ENCODE results near the gene AUTS2.

AUTS2 gene

GRCh38 chr7:70736715-70737460 lies 1138.6 kb downstream of the AUTS2 start:
- peak; percentile 95 for DNase-seq

GRCh38 chr7:70738151-70738885 lies 1140.0 kb downstream of the AUTS2 start:
- DNase-seq: peak; percentile 43

GRCh38 chr7:70739646-70740210 lies 1141.5 kb downstream of the AUTS2 start:
- DNase-seq: no peak

GRCh38 chr7:70741666-70742065 lies 1143.4 kb downstream of the AUTS2 start:
- no peak for DNase-seq

GRCh38 chr7:70743531-70744325 lies 1145.5 kb downstream of the AUTS2 start:
- DNase-seq: no peak

- no peak for DNase-seq
These were observed 1146.2 kb downstream of the AUTS2 start for GRCh38 chr7:70744492-70744891.

GRCh38 chr7:70749831-70750230 lies 1151.6 kb downstream of the AUTS2 start:
- DNase-seq: no peak

- DNase-seq: no peak
These were observed 1153.6 kb downstream of the AUTS2 start for GRCh38 chr7:70751895-70752294.

- DNase-seq: peak; percentile 79
These were observed 1154.5 kb downstream of the AUTS2 start for GRCh38 chr7:70752794-70753241.

- DNase-seq: no peak
These were observed 1158.5 kb downstream of the AUTS2 start for GRCh38 chr7:70756789-70757188.

- DNase-seq: peak; percentile 29
These were observed 1160.4 kb downstream of the AUTS2 start for GRCh38 chr7:70758646-70759045.

- DNase-seq: no peak
These were observed 1161.4 kb downstream of the AUTS2 start for GRCh38 chr7:70759674-70760073.

GRCh38 chr7:70761711-70762328 lies 1163.5 kb downstream of the AUTS2 start:
- no peak for DNase-seq

GRCh38 chr7:70762696-70763095 lies 1164.4 kb downstream of the AUTS2 start:
- no peak for DNase-seq

- no peak for DNase-seq
These were observed 1165.9 kb downstream of the AUTS2 start for GRCh38 chr7:70763961-70764691.

GRCh38 chr7:70764701-70765208 lies 1166.5 kb downstream of the AUTS2 start:
- DNase-seq: no peak

- no peak for DNase-seq
These were observed 1167.4 kb downstream of the AUTS2 start for GRCh38 chr7:70765651-70766050.

- DNase-seq: no peak
These were observed 1167.8 kb downstream of the AUTS2 start for GRCh38 chr7:70766109-70766508.

- no peak for DNase-seq
These were observed 1168.4 kb downstream of the AUTS2 start for GRCh38 chr7:70766694-70767093.

GRCh38 chr7:70770154-70770553 lies 1171.9 kb downstream of the AUTS2 start:
- no peak for DNase-seq

GRCh38 chr7:70771451-70771850 lies 1173.2 kb downstream of the AUTS2 start:
- DNase-seq: no peak
